HG03064 (cell line): ENCODE data around the gene PTPRN2.
"Not testable (repeated sequence)": the region's sequence is repeated elsewhere in the genome, so short reads cannot be mapped to it uniquely, and the experiment has no call there.

ENCODE experiments used
- ATAC-seq: cut with Tn5 transposase; IDR thresholded peaks from one replicate; pipeline ENCODE4 v1.9.1; 2021; ENCODE audit warnings: low read depth; ENCODE audit not compliant: unreplicated experiment

PTPRN2 gene

GRCh38 chr7:158377800-158378623 lies 209.6 kb downstream of the PTPRN2 start:
- no peak for ATAC-seq

GRCh38 chr7:158376839-158377186 lies 210.8 kb downstream of the PTPRN2 start:
- ATAC-seq: not testable (repeated sequence)

- ATAC-seq: not testable (repeated sequence)
Observed at GRCh38 chr7:158376146-158376838, 211.3 kb downstream of the PTPRN2 start.

GRCh38 chr7:158375034-158375433 lies 212.6 kb downstream of the PTPRN2 start:
- no peak for ATAC-seq

GRCh38 chr7:158374586-158374985 lies 213.0 kb downstream of the PTPRN2 start:
- no peak for ATAC-seq

- no peak for ATAC-seq
Observed at GRCh38 chr7:158374146-158374545, 213.5 kb downstream of the PTPRN2 start.

- ATAC-seq: no peak
Observed at GRCh38 chr7:158373476-158374133, 214.0 kb downstream of the PTPRN2 start.

- ATAC-seq: no peak
Observed at GRCh38 chr7:158372400-158373342, 215.0 kb downstream of the PTPRN2 start.

GRCh38 chr7:158371856-158372255 lies 215.8 kb downstream of the PTPRN2 start:
- no peak for ATAC-seq

- ATAC-seq: no peak
Observed at GRCh38 chr7:158369866-158370265, 217.8 kb downstream of the PTPRN2 start.

- ATAC-seq: no peak
Observed at GRCh38 chr7:158369290-158369689, 218.3 kb downstream of the PTPRN2 start.

GRCh38 chr7:158368449-158368848 lies 219.2 kb downstream of the PTPRN2 start:
- ATAC-seq: no peak

- ATAC-seq: no peak
Observed at GRCh38 chr7:158367634-158367982, 220.0 kb downstream of the PTPRN2 start.

GRCh38 chr7:158366916-158367633 lies 220.5 kb downstream of the PTPRN2 start:
- ATAC-seq: no peak

GRCh38 chr7:158366346-158366745 lies 221.3 kb downstream of the PTPRN2 start:
- no peak for ATAC-seq

- no peak for ATAC-seq
Observed at GRCh38 chr7:158365267-158365666, 222.4 kb downstream of the PTPRN2 start.

GRCh38 chr7:158364451-158364850 lies 223.2 kb downstream of the PTPRN2 start:
- no peak for ATAC-seq

- ATAC-seq: no peak
Observed at GRCh38 chr7:158362912-158363905, 224.4 kb downstream of the PTPRN2 start.

- ATAC-seq: no peak
Observed at GRCh38 chr7:158362001-158362400, 225.6 kb downstream of the PTPRN2 start.
